DND-41 (cell line): ENCODE measurements around the gene DDIT3.
A peak's percentile ranks its signal among the peaks of the same experiment; 100 is the strongest.
"Not testable (repeated sequence)": the region's sequence is repeated elsewhere in the genome, so short reads cannot be mapped to it uniquely, and the experiment has no call there.

ENCODE experiments used
- ATAC-seq: fragments of 200-7000 bp; cut with Tn5 transposase; 3 replicates; pipeline ENCODE4 v1.9.1; 2021; ENCODE audit warnings: low read depth; ENCODE audit not compliant: insufficient read depth
- DNase-seq: peaks from one replicate; pipeline ENCODE4 v3.0.0-alpha.2; 2020
- H2AFZ ChIP-seq: 2 replicates; pipeline ENCODE4 v1.6.0; 2012; ENCODE audit warnings: low read depth, low read length
- H3K27ac ChIP-seq: 2 replicates; pipeline ENCODE4 v1.5.1; 2012; ENCODE audit warnings: low read length, inconsistent platforms
- H3K27me3 ChIP-seq: fragments of 200-600 bp; sonication (generic); 2 replicates; pipeline ENCODE4 v1.6.0; 2012; ENCODE audit warnings: low read length, mild to moderate bottlenecking, inconsistent platforms; ENCODE audit not compliant: insufficient read depth, poor library complexity
- H3K36me3 ChIP-seq: 2 replicates; pipeline ENCODE4 v1.5.1; 2012; ENCODE audit warnings: low read length, inconsistent platforms; ENCODE audit not compliant: insufficient read depth
- H3K4me1 ChIP-seq: 2 replicates; pipeline ENCODE4 v1.5.1; 2012; ENCODE audit warnings: mild to moderate bottlenecking, low read length; ENCODE audit not compliant: insufficient read depth
- H3K4me2 ChIP-seq: 2 replicates; pipeline ENCODE4 v1.6.0; 2012; ENCODE audit warnings: mild to moderate bottlenecking, moderate library complexity, low read length, inconsistent platforms; ENCODE audit not compliant: insufficient read depth
- H3K4me3 ChIP-seq, 2 experiments: fragments of 200-600 bp in 1 of 2; shearing (Covaris generic) in 1 of 2; 2 replicates each; pipeline ENCODE4 v1.5.1; 2012 to 2016; ENCODE audit warnings: inconsistent platforms in 2 of 2, low read length in 2 of 2, mild to moderate bottlenecking in 2 of 2, low read depth in 1 of 2, moderate library complexity in 1 of 2
- H3K79me2 ChIP-seq: 2 replicates; pipeline ENCODE4 v1.6.0; 2012; ENCODE audit warnings: low read length, inconsistent platforms; ENCODE audit not compliant: insufficient read depth
- H3K9ac ChIP-seq: 2 replicates; pipeline ENCODE4 v1.6.0; 2012; ENCODE audit warnings: low read depth, mild to moderate bottlenecking, inconsistent platforms, low read length, moderate library complexity
- H3K9me3 ChIP-seq: 2 replicates; pipeline ENCODE4 v1.5.1; 2012; ENCODE audit warnings: low read length, moderate library complexity, mild to moderate bottlenecking, inconsistent platforms; ENCODE audit not compliant: insufficient read depth, severe bottlenecking
- H4K20me1 ChIP-seq: 2 replicates; pipeline ENCODE4 v1.6.0; 2012; ENCODE audit warnings: low read length; ENCODE audit not compliant: insufficient read depth
- EZH2 ChIP-seq: IDR thresholded peaks from 3 replicates; pipeline ENCODE4 v1.6.1; 2012; ENCODE audit warnings: borderline replicate concordance, low read depth, mild to moderate bottlenecking, moderate library complexity, low read length, inconsistent platforms; ENCODE audit not compliant: severe bottlenecking
- TF ChIP-seq, protein P1 (sequence below): IDR thresholded peaks from 2 replicates; pipeline ENCODE4 v1.5.1; 2012; ENCODE audit warnings: borderline replicate concordance, low read length, moderate library complexity, mild to moderate bottlenecking; ENCODE audit not compliant: poor library complexity, severe bottlenecking; ENCODE audit errors: extremely low read depth

The DDIT3 gene

DNA sequence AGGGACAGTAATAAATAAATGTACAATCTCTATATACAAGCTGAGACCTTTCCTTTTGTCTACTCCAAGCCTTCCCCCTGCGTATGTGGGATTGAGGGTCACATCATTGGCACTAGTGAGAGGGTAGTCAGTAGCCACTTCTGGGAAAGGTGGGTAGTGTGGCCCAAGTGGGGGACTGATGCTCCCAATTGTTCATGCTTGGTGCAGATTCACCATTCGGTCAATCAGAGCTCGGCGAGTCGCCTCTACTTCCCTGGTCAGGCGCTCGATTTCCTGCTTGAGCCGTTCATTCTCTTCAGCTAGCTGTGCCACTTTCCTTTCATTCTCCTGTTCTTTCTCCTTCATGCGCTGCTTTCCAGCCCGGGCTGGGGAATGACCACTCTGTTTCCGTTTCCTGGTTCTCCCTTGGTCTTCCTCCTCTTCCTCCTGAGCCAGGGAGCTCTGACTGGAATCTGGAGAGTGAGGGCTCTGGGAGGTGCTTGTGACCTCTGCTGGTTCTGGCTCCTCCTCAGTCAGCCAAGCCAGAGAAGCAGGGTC, 3.6 kb downstream of the DDIT3 start:
- no peak overlapping the region for H3K9ac ChIP-seq
- H3K27ac ChIP-seq, result peak overlapping the region; percentile 27; the same call in 1 of the 2 replicates
- H3K36me3 ChIP-seq, result peaks cover 82% of the 10 kb centered on the region
- H3K4me1 ChIP-seq, result peaks cover 37% of the 10 kb centered on the region
- DNase-seq (no peak), ATAC-seq (no peak)
- TF ChIP-seq, protein P1, sequence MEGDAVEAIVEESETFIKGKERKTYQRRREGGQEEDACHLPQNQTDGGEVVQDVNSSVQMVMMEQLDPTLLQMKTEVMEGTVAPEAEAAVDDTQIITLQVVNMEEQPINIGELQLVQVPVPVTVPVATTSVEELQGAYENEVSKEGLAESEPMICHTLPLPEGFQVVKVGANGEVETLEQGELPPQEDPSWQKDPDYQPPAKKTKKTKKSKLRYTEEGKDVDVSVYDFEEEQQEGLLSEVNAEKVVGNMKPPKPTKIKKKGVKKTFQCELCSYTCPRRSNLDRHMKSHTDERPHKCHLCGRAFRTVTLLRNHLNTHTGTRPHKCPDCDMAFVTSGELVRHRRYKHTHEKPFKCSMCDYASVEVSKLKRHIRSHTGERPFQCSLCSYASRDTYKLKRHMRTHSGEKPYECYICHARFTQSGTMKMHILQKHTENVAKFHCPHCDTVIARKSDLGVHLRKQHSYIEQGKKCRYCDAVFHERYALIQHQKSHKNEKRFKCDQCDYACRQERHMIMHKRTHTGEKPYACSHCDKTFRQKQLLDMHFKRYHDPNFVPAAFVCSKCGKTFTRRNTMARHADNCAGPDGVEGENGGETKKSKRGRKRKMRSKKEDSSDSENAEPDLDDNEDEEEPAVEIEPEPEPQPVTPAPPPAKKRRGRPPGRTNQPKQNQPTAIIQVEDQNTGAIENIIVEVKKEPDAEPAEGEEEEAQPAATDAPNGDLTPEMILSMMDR, result no peak
- no peak for TF ChIP-seq EZH2
- H3K4me3 ChIP-seq, result no peak overlapping the region
- H3K79me2 ChIP-seq, result peaks cover 49% of the 10 kb centered on the region
- H3K9me3 ChIP-seq, result no peaks in the 10 kb centered on the region
- H3K27me3 ChIP-seq, result no peaks in the 10 kb centered on the region
- H2AFZ ChIP-seq, result no peak overlapping the region
- peak overlapping the region; percentile 9; the same call in 1 of the 2 replicates for H3K4me2 ChIP-seq
- H4K20me1 ChIP-seq, result peaks cover 56% of the 10 kb centered on the region

DNA sequence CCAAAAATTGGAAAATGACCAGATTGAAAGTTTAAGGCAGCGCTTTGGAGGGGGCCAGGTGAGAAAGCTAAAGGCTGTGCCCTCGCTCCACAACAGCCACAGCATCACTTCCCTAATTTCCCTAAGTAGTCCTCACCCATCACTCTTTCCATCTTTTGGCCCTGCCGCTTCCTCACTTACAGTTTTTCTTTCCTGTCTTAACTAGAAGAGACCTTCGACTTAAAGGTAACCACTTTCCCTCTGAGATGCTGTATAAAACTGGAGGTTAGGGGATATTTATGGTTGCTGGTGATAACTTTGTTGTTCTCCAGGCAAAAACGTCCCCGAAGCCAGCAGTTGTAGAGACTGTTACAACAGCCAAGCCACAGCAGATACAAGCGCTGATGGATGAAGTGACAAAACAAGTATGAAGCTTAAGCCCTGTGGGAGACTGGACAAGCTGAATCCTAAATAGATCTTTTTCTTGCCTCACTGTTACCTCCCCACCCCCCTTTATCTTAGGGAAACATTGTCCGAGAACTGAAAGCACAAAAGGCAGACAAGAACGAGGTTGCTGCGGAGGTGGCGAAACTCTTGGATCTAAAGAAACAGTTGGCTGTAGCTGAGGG, 4.3 kb downstream of the DDIT3 start:
- ATAC-seq (no peak), DNase-seq (no peak)
- Histone ChIP-seq H3K9me3 (no peaks in the 10 kb centered on the region), H3K27ac (0 out of 2 replicates have a peak overlapping the region, but pooled peaks have one; percentile 16), H3K4me3 (no peak overlapping the region), H3K9ac (no peak overlapping the region), H3K27me3 (no peaks in the 10 kb centered on the region), H4K20me1 (peaks cover 59% of the 10 kb centered on the region), H3K79me2 (peaks cover 52% of the 10 kb centered on the region), H3K36me3 (peaks cover 89% of the 10 kb centered on the region), H2AFZ (no peak overlapping the region), H3K4me2 (no peak overlapping the region), H3K4me1 (peaks cover 30% of the 10 kb centered on the region)
- TF ChIP-seq, protein P1, result no peak
- no peak for TF ChIP-seq EZH2

DNA sequence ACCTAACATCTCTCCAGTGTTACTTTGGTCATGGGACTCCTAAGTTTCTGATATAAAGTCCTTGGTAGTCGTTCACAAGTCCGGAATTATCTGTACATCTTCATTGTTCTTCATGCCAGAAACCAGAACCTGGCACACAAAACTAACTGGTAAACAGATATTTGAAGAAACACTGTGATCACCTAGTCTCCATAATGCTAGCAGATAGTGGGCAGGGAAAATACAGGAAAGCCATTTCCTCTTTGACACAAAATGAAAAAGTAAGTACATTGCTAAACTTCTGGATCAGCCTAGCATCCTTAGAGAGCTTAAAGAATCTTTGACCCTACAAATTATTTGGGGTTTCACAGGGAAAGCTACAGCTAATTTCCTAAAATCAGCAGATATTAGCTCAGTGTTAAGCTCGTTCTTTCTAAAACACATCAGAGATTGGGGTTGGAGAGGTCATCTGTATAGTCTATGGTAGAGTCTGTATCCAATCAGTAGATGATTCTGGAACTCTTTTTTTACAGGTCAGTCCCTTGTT, 4.8 kb downstream of the DDIT3 start:
- Histone ChIP-seq H3K9ac (no peak overlapping the region), H3K27me3 (no peaks in the 10 kb centered on the region), H3K36me3 (peaks cover 95% of the 10 kb centered on the region), H3K4me3 (no peak overlapping the region), H3K27ac (no peak overlapping the region; the same call in 1 of the 2 replicates), H3K9me3 (no peaks in the 10 kb centered on the region), H3K79me2 (peaks cover 54% of the 10 kb centered on the region), H3K4me1 (peaks cover 27% of the 10 kb centered on the region), H4K20me1 (peaks cover 59% of the 10 kb centered on the region), H2AFZ (no peak overlapping the region), H3K4me2 (no peak overlapping the region)
- no peak for DNase-seq
- no peak for TF ChIP-seq EZH2
- no peak for ATAC-seq

DNA sequence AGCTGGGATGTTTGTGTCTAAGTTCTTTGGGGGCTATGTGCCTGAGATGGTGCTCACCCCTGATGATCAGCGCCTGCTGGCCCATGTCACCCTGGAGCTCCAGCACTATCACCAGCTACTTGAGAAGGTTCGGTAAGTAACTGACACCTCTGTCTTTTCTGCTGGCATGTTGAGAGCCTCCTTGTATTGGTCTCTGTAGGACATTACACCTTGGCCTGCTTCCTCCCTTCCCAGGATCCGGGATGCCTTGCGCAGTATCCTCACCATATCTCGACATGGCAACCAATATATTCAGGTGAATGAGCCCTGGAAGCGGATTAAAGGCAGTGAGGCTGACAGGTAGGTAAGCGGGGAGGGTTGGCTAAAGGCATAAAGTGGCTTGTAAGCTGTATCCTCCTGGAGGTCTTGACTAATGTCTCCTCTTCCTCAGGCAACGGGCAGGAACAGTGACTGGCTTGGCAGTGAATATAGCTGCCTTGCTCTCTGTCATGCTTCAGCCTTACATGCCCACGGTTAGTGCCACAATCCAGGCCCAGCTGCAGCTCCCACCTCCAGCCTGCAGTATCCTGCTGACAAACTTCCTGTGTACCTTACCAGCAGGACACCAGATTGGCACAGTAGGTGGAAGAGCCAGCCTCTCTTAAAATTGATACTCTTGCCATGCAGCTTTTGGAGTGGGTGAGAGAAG, 5.5 kb downstream of the DDIT3 start:
- H3K4me2 ChIP-seq, result no peak overlapping the region
- DNase-seq, result no peak
- H3K4me1 ChIP-seq, result peaks cover 27% of the 10 kb centered on the region
- no peak overlapping the region for H3K9ac ChIP-seq
- no peak overlapping the region for H2AFZ ChIP-seq
- no peak overlapping the region; the same call in 1 of the 2 replicates for H3K27ac ChIP-seq
- H4K20me1 ChIP-seq, result peaks cover 60% of the 10 kb centered on the region
- no peaks in the 10 kb centered on the region for H3K27me3 ChIP-seq
- TF ChIP-seq, protein P1, result no peak
- no peak for TF ChIP-seq EZH2
- no peak for ATAC-seq
- no peaks in the 10 kb centered on the region for H3K9me3 ChIP-seq
- H3K4me3 ChIP-seq, result no peak overlapping the region
- peaks cover 52% of the 10 kb centered on the region for H3K79me2 ChIP-seq
- peaks cover 96% of the 10 kb centered on the region for H3K36me3 ChIP-seq

DNA sequence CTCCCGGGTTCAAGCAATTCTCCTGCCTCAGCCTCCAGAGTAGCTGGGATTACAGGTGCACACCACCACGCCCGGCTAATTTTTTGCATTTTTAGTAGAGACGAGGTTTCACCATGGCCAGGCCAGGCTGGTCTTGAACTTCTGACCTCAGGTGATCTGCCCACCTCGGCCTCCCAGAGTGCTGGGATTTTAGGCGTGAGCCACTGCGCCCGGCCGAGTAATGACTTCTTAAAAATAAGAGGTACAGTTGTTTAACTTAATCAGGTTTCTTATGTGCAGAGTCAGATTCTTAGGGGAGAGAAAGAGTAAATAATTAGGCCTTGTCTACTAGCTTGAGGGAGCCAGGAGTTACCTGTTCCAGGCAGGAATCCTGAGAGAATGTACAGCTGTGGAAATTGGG, 6.1 kb downstream of the DDIT3 start:
- peaks cover 54% of the 10 kb centered on the region; the same call in 1 of the 2 replicates for H4K20me1 ChIP-seq
- peaks cover 96% of the 10 kb centered on the region for H3K36me3 ChIP-seq
- DNase-seq, H3K4me3 ChIP-seq, H3K4me2 ChIP-seq, H3K9ac ChIP-seq, ATAC-seq, H2AFZ ChIP-seq, H3K9me3 ChIP-seq, H3K27me3 ChIP-seq, H3K27ac ChIP-seq: not testable (repeated sequence)
- H3K79me2 ChIP-seq, result peaks cover 49% of the 10 kb centered on the region
- peaks cover 25% of the 10 kb centered on the region for H3K4me1 ChIP-seq
